K562 (cell line): ENCODE results near the gene COL23A1. TPM values are rescaled to one million over a fixed set of nuclear protein-coding genes. Genes with fewer than 3 reads are reported as not detected.

ENCODE experiments used
- CUX1 ChIP-seq: fragments of 200-800 bp; sonication (Bioruptor generic); IDR thresholded peaks from 2 replicates; pipeline ENCODE4 v1.6.1; 2016; ENCODE audit warnings: missing genetic modification characterization, missing compliant biosample characterization
- MAFF ChIP-seq: IDR thresholded peaks from 2 replicates; pipeline ENCODE4 v1.6.1; 2012; ENCODE audit warnings: low read length, improper control_type of control experiment
- NFYB ChIP-seq: IDR thresholded peaks from 2 replicates; pipeline ENCODE4 v1.6.1; 2011; ENCODE audit warnings: mild to moderate bottlenecking, moderate library complexity; ENCODE audit not compliant: insufficient read length; ENCODE audit errors: extremely low read depth
- RBM14 ChIP-seq: fragments of 200-400 bp; formaldehyde crosslinking; IDR thresholded peaks from 2 replicates; pipeline ENCODE4 v1.6.1; 2018; ENCODE audit warnings: low read depth, mild to moderate bottlenecking, low read length, moderate library complexity, borderline replicate concordance; ENCODE audit not compliant: insufficient read depth
- SMAD2 ChIP-seq: fragments of 150-350 bp; IDR thresholded peaks from 2 replicates; pipeline ENCODE4 v1.6.1; 2014; ENCODE audit warnings: low read depth, mild to moderate bottlenecking, low read length
- ZNF224 ChIP-seq: sonication (generic); formaldehyde crosslinking; IDR thresholded peaks from 2 replicates; pipeline ENCODE4 v1.8.0; 2022; ENCODE audit warnings: mild to moderate bottlenecking, missing genetic modification reagents
- ZNF253 ChIP-seq: fragments of 250-450 bp; sonication (Bioruptor Pico); conservative IDR thresholded peaks from 2 replicates; pipeline ENCODE4 v1.6.1; 2021; ENCODE audit warnings: mild to moderate bottlenecking
- ZNF507 ChIP-seq: conservative IDR thresholded peaks from 2 replicates; pipeline ENCODE4 v1.6.1; 2017; ENCODE audit warnings: missing genetic modification characterization, missing compliant biosample characterization
- ZNF551 ChIP-seq: fragments of 250-450 bp; sonication (Bioruptor Pico); IDR thresholded peaks from 2 replicates; pipeline ENCODE4 v1.5.0; 2021; ENCODE audit warnings: mild to moderate bottlenecking, moderate library complexity
- polyA plus RNA-seq, 8 experiments: library from polyadenylated mRNA; depleted of rRNA in 4 of 8; stranded (reverse) in 5 of 8; unstranded in 3 of 8; fragments of >200 nt; fragmentation: Nextera tagmentation in 2 of 8; fragmentation: Illumina TruSeq in 1 of 8; extraction: Ambion mirVana in 2 of 8; extraction: Trizol in 1 of 8; gene quantifications; 2 replicates each; pipeline versions ENCODE4 v1.2.1 to v1.2.3, GENCODE V29; 2011 to 2014; ENCODE audit warnings: inconsistent platforms in 1 of 8, missing spikeins in 1 of 8
- total RNA-seq, 7 experiments: library from RNA; depleted of rRNA in 6 of 7; stranded (reverse); fragments of >200 nt in 6 of 7; fragmentation: Illumina TruSeq in 2 of 7; extraction: Trizol in 2 of 7; gene quantifications; 2 replicates each; pipeline versions ENCODE4 v1.2.1 to v1.2.3, GENCODE V29; 2011 to 2021; ENCODE audit warnings: low replicate concordance in 1 of 7
- TF ChIP-seq, protein P1 (sequence below): sonication (generic); formaldehyde crosslinking; IDR thresholded peaks from 2 replicates; pipeline ENCODE4 v1.8.1; 2023; ENCODE audit warnings: missing genetic modification reagents, mild to moderate bottlenecking, borderline replicate concordance
- TF ChIP-seq, protein P2 (sequence below): sonication (generic); formaldehyde crosslinking; IDR thresholded peaks from 2 replicates; pipeline ENCODE4 v1.8.0; 2023; ENCODE audit warnings: missing genetic modification reagents, mild to moderate bottlenecking, borderline replicate concordance

The COL23A1 gene
- total and polyA plus RNA-seq, 9 of the 15 experiments (the other 6 are each of a cell fraction or from before 2014, with no cell fraction given), result 0.09 TPM; not detected in 8

- TF ChIP-seq, protein P1, sequence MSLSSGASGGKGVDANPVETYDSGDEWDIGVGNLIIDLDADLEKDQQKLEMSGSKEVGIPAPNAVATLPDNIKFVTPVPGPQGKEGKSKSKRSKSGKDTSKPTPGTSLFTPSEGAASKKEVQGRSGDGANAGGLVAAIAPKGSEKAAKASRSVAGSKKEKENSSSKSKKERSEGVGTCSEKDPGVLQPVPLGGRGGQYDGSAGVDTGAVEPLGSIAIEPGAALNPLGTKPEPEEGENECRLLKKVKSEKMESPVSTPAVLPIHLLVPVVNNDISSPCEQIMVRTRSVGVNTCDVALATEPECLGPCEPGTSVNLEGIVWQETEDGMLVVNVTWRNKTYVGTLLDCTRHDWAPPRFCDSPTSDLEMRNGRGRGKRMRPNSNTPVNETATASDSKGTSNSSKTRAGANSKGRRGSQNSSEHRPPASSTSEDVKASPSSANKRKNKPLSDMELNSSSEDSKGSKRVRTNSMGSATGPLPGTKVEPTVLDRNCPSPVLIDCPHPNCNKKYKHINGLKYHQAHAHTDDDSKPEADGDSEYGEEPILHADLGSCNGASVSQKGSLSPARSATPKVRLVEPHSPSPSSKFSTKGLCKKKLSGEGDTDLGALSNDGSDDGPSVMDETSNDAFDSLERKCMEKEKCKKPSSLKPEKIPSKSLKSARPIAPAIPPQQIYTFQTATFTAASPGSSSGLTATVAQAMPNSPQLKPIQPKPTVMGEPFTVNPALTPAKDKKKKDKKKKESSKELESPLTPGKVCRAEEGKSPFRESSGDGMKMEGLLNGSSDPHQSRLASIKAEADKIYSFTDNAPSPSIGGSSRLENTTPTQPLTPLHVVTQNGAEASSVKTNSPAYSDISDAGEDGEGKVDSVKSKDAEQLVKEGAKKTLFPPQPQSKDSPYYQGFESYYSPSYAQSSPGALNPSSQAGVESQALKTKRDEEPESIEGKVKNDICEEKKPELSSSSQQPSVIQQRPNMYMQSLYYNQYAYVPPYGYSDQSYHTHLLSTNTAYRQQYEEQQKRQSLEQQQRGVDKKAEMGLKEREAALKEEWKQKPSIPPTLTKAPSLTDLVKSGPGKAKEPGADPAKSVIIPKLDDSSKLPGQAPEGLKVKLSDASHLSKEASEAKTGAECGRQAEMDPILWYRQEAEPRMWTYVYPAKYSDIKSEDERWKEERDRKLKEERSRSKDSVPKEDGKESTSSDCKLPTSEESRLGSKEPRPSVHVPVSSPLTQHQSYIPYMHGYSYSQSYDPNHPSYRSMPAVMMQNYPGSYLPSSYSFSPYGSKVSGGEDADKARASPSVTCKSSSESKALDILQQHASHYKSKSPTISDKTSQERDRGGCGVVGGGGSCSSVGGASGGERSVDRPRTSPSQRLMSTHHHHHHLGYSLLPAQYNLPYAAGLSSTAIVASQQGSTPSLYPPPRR (CRISPR knock-in tag), result no peak
- TF ChIP-seq ZNF224 (no peak), MAFF (no peak), RBM14 (no peak), ZNF507 (tag) (no peak), ZNF253 (CRISPR knock-in tag) (no peak), NFYB (no peak), CUX1 (no peak), SMAD2 (no peak), ZNF551 (CRISPR knock-in tag) (no peak)
- TF ChIP-seq, protein P2, sequence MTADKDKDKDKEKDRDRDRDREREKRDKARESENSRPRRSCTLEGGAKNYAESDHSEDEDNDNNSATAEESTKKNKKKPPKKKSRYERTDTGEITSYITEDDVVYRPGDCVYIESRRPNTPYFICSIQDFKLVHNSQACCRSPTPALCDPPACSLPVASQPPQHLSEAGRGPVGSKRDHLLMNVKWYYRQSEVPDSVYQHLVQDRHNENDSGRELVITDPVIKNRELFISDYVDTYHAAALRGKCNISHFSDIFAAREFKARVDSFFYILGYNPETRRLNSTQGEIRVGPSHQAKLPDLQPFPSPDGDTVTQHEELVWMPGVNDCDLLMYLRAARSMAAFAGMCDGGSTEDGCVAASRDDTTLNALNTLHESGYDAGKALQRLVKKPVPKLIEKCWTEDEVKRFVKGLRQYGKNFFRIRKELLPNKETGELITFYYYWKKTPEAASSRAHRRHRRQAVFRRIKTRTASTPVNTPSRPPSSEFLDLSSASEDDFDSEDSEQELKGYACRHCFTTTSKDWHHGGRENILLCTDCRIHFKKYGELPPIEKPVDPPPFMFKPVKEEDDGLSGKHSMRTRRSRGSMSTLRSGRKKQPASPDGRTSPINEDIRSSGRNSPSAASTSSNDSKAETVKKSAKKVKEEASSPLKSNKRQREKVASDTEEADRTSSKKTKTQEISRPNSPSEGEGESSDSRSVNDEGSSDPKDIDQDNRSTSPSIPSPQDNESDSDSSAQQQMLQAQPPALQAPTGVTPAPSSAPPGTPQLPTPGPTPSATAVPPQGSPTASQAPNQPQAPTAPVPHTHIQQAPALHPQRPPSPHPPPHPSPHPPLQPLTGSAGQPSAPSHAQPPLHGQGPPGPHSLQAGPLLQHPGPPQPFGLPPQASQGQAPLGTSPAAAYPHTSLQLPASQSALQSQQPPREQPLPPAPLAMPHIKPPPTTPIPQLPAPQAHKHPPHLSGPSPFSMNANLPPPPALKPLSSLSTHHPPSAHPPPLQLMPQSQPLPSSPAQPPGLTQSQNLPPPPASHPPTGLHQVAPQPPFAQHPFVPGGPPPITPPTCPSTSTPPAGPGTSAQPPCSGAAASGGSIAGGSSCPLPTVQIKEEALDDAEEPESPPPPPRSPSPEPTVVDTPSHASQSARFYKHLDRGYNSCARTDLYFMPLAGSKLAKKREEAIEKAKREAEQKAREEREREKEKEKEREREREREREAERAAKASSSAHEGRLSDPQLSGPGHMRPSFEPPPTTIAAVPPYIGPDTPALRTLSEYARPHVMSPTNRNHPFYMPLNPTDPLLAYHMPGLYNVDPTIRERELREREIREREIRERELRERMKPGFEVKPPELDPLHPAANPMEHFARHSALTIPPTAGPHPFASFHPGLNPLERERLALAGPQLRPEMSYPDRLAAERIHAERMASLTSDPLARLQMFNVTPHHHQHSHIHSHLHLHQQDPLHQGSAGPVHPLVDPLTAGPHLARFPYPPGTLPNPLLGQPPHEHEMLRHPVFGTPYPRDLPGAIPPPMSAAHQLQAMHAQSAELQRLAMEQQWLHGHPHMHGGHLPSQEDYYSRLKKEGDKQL (CRISPR knock-in tag), result no peak
Observed at GRCh38 chr5:178278358-178279023, 311.7 kb downstream of the COL23A1 start (continued).
